Epithelial cell of proximal tubule (primary cell): Measurements from ENCODE around the gene CADM1. TPM values are rescaled to one million over a fixed set of nuclear protein-coding genes. Genes with fewer than 3 reads are reported as not detected.
A peak's percentile ranks its signal among the peaks of the same experiment; 100 is the strongest.

Experiments
- DNase-seq: peaks from one replicate; pipeline ENCODE4 v3.0.0-alpha.2; 2011; ENCODE audit warnings: low read depth
- H3K4me3 ChIP-seq: 2 replicates; pipeline ENCODE4 v1.5.1; 2011; ENCODE audit warnings: low read depth, mild to moderate bottlenecking, low read length
- CTCF ChIP-seq: conservative IDR thresholded peaks from 2 replicates; pipeline ENCODE4 v1.5.1; 2012; ENCODE audit warnings: low read depth, mild to moderate bottlenecking, low read length
- total RNA-seq: library from RNA; depleted of rRNA; stranded (reverse); fragments of >200 nt; gene quantifications from 2 replicates; pipeline ENCODE4 v1.2.3, GENCODE V29; 2015

The CADM1 gene
- total RNA-seq, 1 donor from 2014 or later, result 21.3 TPM

- no peak for TF ChIP-seq CTCF
- no peak for DNase-seq
These were observed 261.2 kb downstream of the CADM1 start for GRCh38 chr11:115242982-115243381.

GRCh38 chr11:115241899-115242298 is 262.3 kb downstream of the CADM1 start:
- no peak for DNase-seq
- no peak for TF ChIP-seq CTCF

More at GRCh38 chr11:115242982-115243381, 261.2 kb downstream of the CADM1 start:
- H3K4me3 ChIP-seq, result no peak overlapping the region

GRCh38 chr11:115238791-115239190 is 265.4 kb downstream of the CADM1 start:
- TF ChIP-seq CTCF, result peak; percentile 37
- H3K4me3 ChIP-seq, result no peak overlapping the region
- no peak for DNase-seq

More at GRCh38 chr11:115241899-115242298, 262.3 kb downstream of the CADM1 start:
- no peak overlapping the region for H3K4me3 ChIP-seq

GRCh38 chr11:115238086-115238485 is 266.1 kb downstream of the CADM1 start:
- no peak overlapping the region for H3K4me3 ChIP-seq
- no peak for DNase-seq
- no peak for TF ChIP-seq CTCF

- no peak overlapping the region for H3K4me3 ChIP-seq
- no peak for DNase-seq
- TF ChIP-seq CTCF, result no peak
These were observed 266.6 kb downstream of the CADM1 start for GRCh38 chr11:115237578-115237977.

- H3K4me3 ChIP-seq, result no peak overlapping the region
- TF ChIP-seq CTCF, result no peak
- no peak for DNase-seq
These were observed 269.4 kb downstream of the CADM1 start for GRCh38 chr11:115234794-115235193.

- no peak overlapping the region for H3K4me3 ChIP-seq
- peak; percentile 87 for DNase-seq
- TF ChIP-seq CTCF, result no peak
These were observed 277.7 kb downstream of the CADM1 start for GRCh38 chr11:115226556-115226955.
